ENCODE data around the gene PILRA.

The PILRA gene

GRCh38 chr7:100400041-100400440 lies 26.8 kb downstream of the PILRA start:
- no peaks in the 10 kb centered on the region for H3K36me3 ChIP-seq (ENCODE audit: control insufficient read depth, insufficient read depth, low read length)
- H3K27me3 ChIP-seq (replicated peaks; ENCODE audit: control insufficient read depth, insufficient read depth, low read length): no peaks in the 10 kb centered on the region
- TF ChIP-seq, protein P1, sequence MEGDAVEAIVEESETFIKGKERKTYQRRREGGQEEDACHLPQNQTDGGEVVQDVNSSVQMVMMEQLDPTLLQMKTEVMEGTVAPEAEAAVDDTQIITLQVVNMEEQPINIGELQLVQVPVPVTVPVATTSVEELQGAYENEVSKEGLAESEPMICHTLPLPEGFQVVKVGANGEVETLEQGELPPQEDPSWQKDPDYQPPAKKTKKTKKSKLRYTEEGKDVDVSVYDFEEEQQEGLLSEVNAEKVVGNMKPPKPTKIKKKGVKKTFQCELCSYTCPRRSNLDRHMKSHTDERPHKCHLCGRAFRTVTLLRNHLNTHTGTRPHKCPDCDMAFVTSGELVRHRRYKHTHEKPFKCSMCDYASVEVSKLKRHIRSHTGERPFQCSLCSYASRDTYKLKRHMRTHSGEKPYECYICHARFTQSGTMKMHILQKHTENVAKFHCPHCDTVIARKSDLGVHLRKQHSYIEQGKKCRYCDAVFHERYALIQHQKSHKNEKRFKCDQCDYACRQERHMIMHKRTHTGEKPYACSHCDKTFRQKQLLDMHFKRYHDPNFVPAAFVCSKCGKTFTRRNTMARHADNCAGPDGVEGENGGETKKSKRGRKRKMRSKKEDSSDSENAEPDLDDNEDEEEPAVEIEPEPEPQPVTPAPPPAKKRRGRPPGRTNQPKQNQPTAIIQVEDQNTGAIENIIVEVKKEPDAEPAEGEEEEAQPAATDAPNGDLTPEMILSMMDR (IDR thresholded peaks at IDR 0.05; ENCODE audit: insufficient read depth, low read length, poor library complexity, severe bottlenecking): no peak

DNA sequence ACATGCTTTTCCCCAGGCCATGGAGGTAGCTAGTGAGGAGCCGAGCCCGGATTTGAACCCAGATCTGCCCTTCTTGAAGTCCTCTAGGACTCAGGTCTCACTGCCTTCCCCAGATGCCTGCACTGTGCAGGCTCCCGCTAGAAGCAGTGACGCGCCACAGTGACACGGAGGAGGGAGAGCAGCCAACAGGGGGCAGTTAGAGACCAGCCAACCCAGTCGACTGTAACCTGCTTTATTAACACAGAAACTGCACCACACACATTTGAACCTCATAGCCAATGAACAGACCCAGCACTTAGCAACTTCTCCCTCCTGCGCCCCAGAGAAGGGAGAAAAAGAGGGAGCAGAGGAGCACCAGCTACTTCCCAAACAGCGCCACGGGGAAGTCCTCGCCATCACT lies 27.4 kb downstream of the PILRA start:
- TF ChIP-seq, protein P1 (IDR thresholded peaks at IDR 0.05; ENCODE audit: insufficient read depth, low read length, poor library complexity, severe bottlenecking): peak; percentile 11
- H3K36me3 ChIP-seq (ENCODE audit: control insufficient read depth, insufficient read depth, low read length): no peaks in the 10 kb centered on the region
- no peak for DNase-seq (ENCODE audit: extremely low read depth, insufficient read length)
- H3K27me3 ChIP-seq (replicated peaks; ENCODE audit: control insufficient read depth, insufficient read depth, low read length): no peaks in the 10 kb centered on the region
- no peak overlapping the region for H3K4me3 ChIP-seq (replicated peaks; ENCODE audit: low read depth, low read length)

More at GRCh38 chr7:100400041-100400440, 26.8 kb downstream of the PILRA start:
- DNase-seq (ENCODE audit: extremely low read depth, insufficient read length): no peak
- H3K4me3 ChIP-seq (replicated peaks; ENCODE audit: low read depth, low read length): no peak overlapping the region

GRCh38 chr7:100401811-100402210 lies 28.5 kb downstream of the PILRA start:
- DNase-seq (ENCODE audit: extremely low read depth, insufficient read length): no peak
- Histone ChIP-seq H3K4me3 (replicated peaks; ENCODE audit: low read depth, low read length) (no peak overlapping the region), H3K36me3 (ENCODE audit: control insufficient read depth, insufficient read depth, low read length) (no peaks in the 10 kb centered on the region), H3K27me3 (replicated peaks; ENCODE audit: control insufficient read depth, insufficient read depth, low read length) (no peaks in the 10 kb centered on the region)
- TF ChIP-seq, protein P1 (IDR thresholded peaks at IDR 0.05; ENCODE audit: insufficient read depth, low read length, poor library complexity, severe bottlenecking): no peak

DNA sequence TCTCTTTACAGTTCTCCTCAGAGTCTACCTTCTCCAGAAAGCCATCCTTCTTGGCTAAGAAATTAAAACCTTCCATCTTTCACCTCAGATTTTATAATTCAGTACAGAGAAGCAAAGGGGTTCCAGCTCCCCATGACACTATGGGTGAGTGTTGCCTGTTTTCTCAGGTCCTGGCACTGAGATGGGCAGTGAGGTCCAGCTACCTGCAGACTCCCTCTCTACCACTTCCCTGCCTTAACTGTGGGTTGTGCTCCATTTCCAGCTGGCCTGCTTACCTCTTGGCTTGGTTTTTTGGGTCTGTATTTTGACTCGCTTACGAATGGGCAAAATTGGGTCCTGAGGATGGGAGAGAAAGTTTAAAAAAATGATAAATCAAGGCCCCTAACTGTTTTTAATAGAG lies 29.0 kb downstream of the PILRA start:
- no peak overlapping the region for H3K4me3 ChIP-seq (replicated peaks; ENCODE audit: low read depth, low read length)
- no peak for DNase-seq (ENCODE audit: extremely low read depth, insufficient read length)
- TF ChIP-seq, protein P1 (IDR thresholded peaks at IDR 0.05; ENCODE audit: insufficient read depth, low read length, poor library complexity, severe bottlenecking): no peak

GRCh38 chr7:100406767-100407166 lies 33.5 kb downstream of the PILRA start:
- TF ChIP-seq, protein P1 (IDR thresholded peaks at IDR 0.05; ENCODE audit: insufficient read depth, low read length, poor library complexity, severe bottlenecking): no peak
- H3K4me3 ChIP-seq (replicated peaks; ENCODE audit: low read depth, low read length): no peak overlapping the region
- no peaks in the 10 kb centered on the region for H3K27me3 ChIP-seq (replicated peaks; ENCODE audit: control insufficient read depth, insufficient read depth, low read length)
- DNase-seq (ENCODE audit: extremely low read depth, insufficient read length): no peak
- H3K36me3 ChIP-seq (ENCODE audit: control insufficient read depth, insufficient read depth, low read length): no peaks in the 10 kb centered on the region

More for the DNA sequence above, 29.0 kb downstream of the PILRA start:
- no peaks in the 10 kb centered on the region for H3K36me3 ChIP-seq (ENCODE audit: control insufficient read depth, insufficient read depth, low read length)
- no peaks in the 10 kb centered on the region for H3K27me3 ChIP-seq (replicated peaks; ENCODE audit: control insufficient read depth, insufficient read depth, low read length)

Data from GM06990 (cell line).